ENCODE data around the gene MVK. TPM values are rescaled to one million over a fixed set of nuclear protein-coding genes. Genes with fewer than 3 reads are reported as not detected.

Gene MVK
- polyA plus RNA-seq, 1 of the 3 experiments (the other 2 are of a cell fraction) = 7.0 TPM

GRCh38 chr12:109578330-109578927, 4.8 kb downstream of the MVK start:
- H3K36me3 ChIP-seq (replicated peaks in 1 of 2; ENCODE audit: control insufficient read depth in 1 of 2, insufficient read depth in 2 of 2, low read length in 1 of 2) = peaks cover 10 to 34% of the 10 kb centered on the region in 2 experiments
- no peaks in the 10 kb centered on the region for H3K9me3 ChIP-seq
- peaks cover 0 to 11% of the 10 kb centered on the region in 2 experiments; a peak in 2 of 4 replicates for H3K4me1 ChIP-seq (ENCODE audit: control insufficient read depth in 1 of 2, insufficient read depth in 2 of 2, low read depth in 1 of 2, low read length in 1 of 2)
- no peak overlapping the region for H3K9ac ChIP-seq
- no peaks in the 10 kb centered on the region for H3K79me2 ChIP-seq (ENCODE audit: insufficient read depth)
- no peak for TF ChIP-seq SMC3 (IDR thresholded peaks at IDR 0.05; ENCODE audit: low read depth, low read length)
- no peak for TF ChIP-seq FOSL2 (IDR thresholded peaks at IDR 0.05; ENCODE audit: borderline replicate concordance, low read depth)
- TF ChIP-seq YY1 (IDR thresholded peaks at IDR 0.05; ENCODE audit: low read depth) = no peak
- TF ChIP-seq MXI1 (IDR thresholded peaks at IDR 0.05; ENCODE audit: low read depth, low read length) = no peak
- TF ChIP-seq SIN3A (IDR thresholded peaks at IDR 0.05; ENCODE audit: borderline replicate concordance, low read depth, low read length) = no peak
- TF ChIP-seq TAF1 (IDR thresholded peaks at IDR 0.05; ENCODE audit: borderline replicate concordance, low read depth, low read length) = no peak
- no peak for TF ChIP-seq JUND (IDR thresholded peaks at IDR 0.05)
- no peak for TF ChIP-seq CHD2 (IDR thresholded peaks at IDR 0.05; ENCODE audit: low read length, partially characterized antibody)
- TF ChIP-seq, protein P1, sequence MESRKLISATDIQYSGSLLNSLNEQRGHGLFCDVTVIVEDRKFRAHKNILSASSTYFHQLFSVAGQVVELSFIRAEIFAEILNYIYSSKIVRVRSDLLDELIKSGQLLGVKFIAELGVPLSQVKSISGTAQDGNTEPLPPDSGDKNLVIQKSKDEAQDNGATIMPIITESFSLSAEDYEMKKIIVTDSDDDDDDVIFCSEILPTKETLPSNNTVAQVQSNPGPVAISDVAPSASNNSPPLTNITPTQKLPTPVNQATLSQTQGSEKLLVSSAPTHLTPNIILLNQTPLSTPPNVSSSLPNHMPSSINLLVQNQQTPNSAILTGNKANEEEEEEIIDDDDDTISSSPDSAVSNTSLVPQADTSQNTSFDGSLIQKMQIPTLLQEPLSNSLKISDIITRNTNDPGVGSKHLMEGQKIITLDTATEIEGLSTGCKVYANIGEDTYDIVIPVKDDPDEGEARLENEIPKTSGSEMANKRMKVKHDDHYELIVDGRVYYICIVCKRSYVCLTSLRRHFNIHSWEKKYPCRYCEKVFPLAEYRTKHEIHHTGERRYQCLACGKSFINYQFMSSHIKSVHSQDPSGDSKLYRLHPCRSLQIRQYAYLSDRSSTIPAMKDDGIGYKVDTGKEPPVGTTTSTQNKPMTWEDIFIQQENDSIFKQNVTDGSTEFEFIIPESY (IDR thresholded peaks at IDR 0.05; ENCODE audit: borderline replicate concordance, low read depth) = no peak
- no peak for TF ChIP-seq TEAD4 (IDR thresholded peaks at IDR 0.05; ENCODE audit: borderline replicate concordance, insufficient read depth)
- no peak overlapping the region for H3K27ac ChIP-seq (ENCODE audit: low read depth in 2 of 2, low read length in 1 of 2)
- no peaks in the 10 kb centered on the region for H3K27me3 ChIP-seq (ENCODE audit: insufficient read depth)
- H4K20me1 ChIP-seq (ENCODE audit: insufficient read depth) = no peaks in the 10 kb centered on the region
- ChIA-PET POLR2A (no interaction called here), CTCF (interaction anchor here (0.9 to 1.7 kb wide), 3 partner anchors 10 to 267 kb away, joined by 3 read pairs; no protein-coding TSS in a partner anchor)
- no peak overlapping the region for H3K4me3 ChIP-seq (ENCODE audit: low read depth in 2 of 2, low read length in 1 of 2)
- DNase-seq = no peak
- H3K4me2 ChIP-seq = no peak overlapping the region
- WGBS (ENCODE audit: low lambda C conversion rate) = 83% methylated on average over 8 of the region's 8 CpGs
- no peak overlapping the region for H2AFZ ChIP-seq (ENCODE audit: low read depth)
- no peaks in the 10 kb centered on the region for H3K9me2 ChIP-seq
- H3F3A ChIP-seq (replicated peaks; ENCODE audit: insufficient read depth) = no peaks in the 10 kb centered on the region

GRCh38 chr12:109579639-109580038, 6.0 kb downstream of the MVK start:
- Histone ChIP-seq H3K27ac (ENCODE audit: low read depth in 2 of 2, low read length in 1 of 2) (no peak overlapping the region), H3K27me3 (ENCODE audit: insufficient read depth) (no peaks in the 10 kb centered on the region), H4K20me1 (ENCODE audit: insufficient read depth) (no peaks in the 10 kb centered on the region), H3K36me3 (replicated peaks in 1 of 2; ENCODE audit: control insufficient read depth in 1 of 2, insufficient read depth in 2 of 2, low read length in 1 of 2) (peaks cover 10 to 38% of the 10 kb centered on the region in 2 experiments), H3K9me3 (no peaks in the 10 kb centered on the region), H3K4me2 (no peak overlapping the region), H3K4me1 (ENCODE audit: control insufficient read depth in 1 of 2, insufficient read depth in 2 of 2, low read depth in 1 of 2, low read length in 1 of 2) (peaks cover 0 to 7% of the 10 kb centered on the region in 2 experiments; a peak in 1 of 4 replicates), H3K9me2 (no peaks in the 10 kb centered on the region), H2AFZ (ENCODE audit: low read depth) (no peak overlapping the region), H3K9ac (no peak overlapping the region), H3F3A (replicated peaks; ENCODE audit: insufficient read depth) (no peaks in the 10 kb centered on the region), H3K79me2 (ENCODE audit: insufficient read depth) (no peaks in the 10 kb centered on the region), H3K4me3 (ENCODE audit: low read depth in 2 of 2, low read length in 1 of 2) (no peak overlapping the region)
- DNase-seq = no peak
- ChIA-PET CTCF (no interaction called here), POLR2A (no interaction called here)
- WGBS (ENCODE audit: low lambda C conversion rate) = 81% methylated on average over 7 of the region's 7 CpGs
- TF ChIP-seq SIN3A (IDR thresholded peaks at IDR 0.05; ENCODE audit: borderline replicate concordance, low read depth, low read length) = no peak
- TF ChIP-seq SMC3 (IDR thresholded peaks at IDR 0.05; ENCODE audit: low read depth, low read length) = no peak
- no peak for TF ChIP-seq CTCF (IDR thresholded peaks at IDR 0.05)
- no peak for TF ChIP-seq ELF1 (IDR thresholded peaks at IDR 0.05)
- TF ChIP-seq, protein P2, sequence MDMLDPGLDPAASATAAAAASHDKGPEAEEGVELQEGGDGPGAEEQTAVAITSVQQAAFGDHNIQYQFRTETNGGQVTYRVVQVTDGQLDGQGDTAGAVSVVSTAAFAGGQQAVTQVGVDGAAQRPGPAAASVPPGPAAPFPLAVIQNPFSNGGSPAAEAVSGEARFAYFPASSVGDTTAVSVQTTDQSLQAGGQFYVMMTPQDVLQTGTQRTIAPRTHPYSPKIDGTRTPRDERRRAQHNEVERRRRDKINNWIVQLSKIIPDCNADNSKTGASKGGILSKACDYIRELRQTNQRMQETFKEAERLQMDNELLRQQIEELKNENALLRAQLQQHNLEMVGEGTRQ (IDR thresholded peaks at IDR 0.05; ENCODE audit: borderline replicate concordance, low read depth, low read length) = no peak
- no peak for TF ChIP-seq RXRA (IDR thresholded peaks at IDR 0.05; ENCODE audit: borderline replicate concordance, low read depth)
- TF ChIP-seq RFX5 (IDR thresholded peaks at IDR 0.05; ENCODE audit: low read length) = no peak
- no peak for TF ChIP-seq YY1 (IDR thresholded peaks at IDR 0.05; ENCODE audit: low read depth)
- no peak for TF ChIP-seq GABPA (IDR thresholded peaks at IDR 0.05; ENCODE audit: low read depth)
- no peak for TF ChIP-seq TCF12 (IDR thresholded peaks at IDR 0.05)
- no peak for TF ChIP-seq POLR2AphosphoS5 (IDR thresholded peaks at IDR 0.05; ENCODE audit: low read depth, low read length)
- no peak for TF ChIP-seq NRF1 (IDR thresholded peaks at IDR 0.05; ENCODE audit: low read depth, low read length)
- no peak for TF ChIP-seq EZH2phosphoT487 (IDR thresholded peaks at IDR 0.05; ENCODE audit: borderline replicate concordance, low read depth)
- no peak for TF ChIP-seq RCOR1 (IDR thresholded peaks at IDR 0.05; ENCODE audit: low read length)
- no peak for TF ChIP-seq IRF3 (IDR thresholded peaks at IDR 0.05; ENCODE audit: low read depth, low read length)
- TF ChIP-seq FOXJ3 (CRISPR knock-in tag; IDR thresholded peaks at IDR 0.05) = no peak
- no peak for TF ChIP-seq MXI1 (IDR thresholded peaks at IDR 0.05; ENCODE audit: low read depth, low read length)
